ENCODE measurements around the gene TP53I11.

Gene TP53I11

GRCh38 chr11:44911029-44911814 is 39.5 kb downstream of the TP53I11 start:
- peak; percentile 92 for DNase-seq

GRCh38 chr11:44910591-44910990 is 40.1 kb downstream of the TP53I11 start:
- no peak for DNase-seq

GRCh38 chr11:44909557-44909956 is 41.1 kb downstream of the TP53I11 start:
- no peak for DNase-seq

- DNase-seq, result no peak
Observed at GRCh38 chr11:44906649-44907048, 44.0 kb downstream of the TP53I11 start.

GRCh38 chr11:44905131-44905866 is 45.4 kb downstream of the TP53I11 start:
- no peak for DNase-seq

GRCh38 chr11:44904261-44905020 is 46.2 kb downstream of the TP53I11 start:
- DNase-seq, result no peak

GRCh38 chr11:44903518-44903917 is 47.2 kb downstream of the TP53I11 start:
- DNase-seq, result no peak

GRCh38 chr11:44903035-44903434 is 47.6 kb downstream of the TP53I11 start:
- no peak for DNase-seq

GRCh38 chr11:44901786-44902185 is 48.9 kb downstream of the TP53I11 start:
- DNase-seq, result no peak

GRCh38 chr11:44901120-44901633 is 49.5 kb downstream of the TP53I11 start:
- DNase-seq, result no peak

GRCh38 chr11:44899959-44900358 is 50.7 kb downstream of the TP53I11 start:
- peak; percentile 50 for DNase-seq

- peak; percentile 85 for DNase-seq
Observed at GRCh38 chr11:44893846-44894617, 56.7 kb downstream of the TP53I11 start.

- no peak for DNase-seq
Observed at GRCh38 chr11:44893308-44893822, 57.3 kb downstream of the TP53I11 start.

- no peak for DNase-seq
Observed at GRCh38 chr11:44892843-44893242, 57.8 kb downstream of the TP53I11 start.

- DNase-seq, result no peak
Observed at GRCh38 chr11:44889266-44889665, 61.4 kb downstream of the TP53I11 start.

GRCh38 chr11:44887636-44888035 is 63.0 kb downstream of the TP53I11 start:
- no peak for DNase-seq

GRCh38 chr11:44886790-44887140 is 63.9 kb downstream of the TP53I11 start:
- no peak for DNase-seq

- DNase-seq, result no peak
Observed at GRCh38 chr11:44885919-44886789, 64.5 kb downstream of the TP53I11 start.

- DNase-seq, result no peak
Observed at GRCh38 chr11:44885065-44885810, 65.4 kb downstream of the TP53I11 start.

- DNase-seq, result no peak
Observed at GRCh38 chr11:44884056-44884455, 66.6 kb downstream of the TP53I11 start.

GRCh38 chr11:44883277-44883676 is 67.4 kb downstream of the TP53I11 start:
- no peak for DNase-seq
